Measurements from ENCODE around the gene ZC3HAV1. TPM values are rescaled to one million over a fixed set of nuclear protein-coding genes. Genes with fewer than 3 reads are reported as not detected.

Gene ZC3HAV1
- total and polyA plus RNA-seq, 9 of the 15 experiments (the other 6 are each of a cell fraction or from before 2014, with no cell fraction given) = 11.9 to 40.5 (median 23.9) TPM

- no peak for TF ChIP-seq ZNF280B (CRISPR knock-in tag; IDR thresholded peaks at IDR 0.05)
- TF ChIP-seq CEBPG (CRISPR knock-in tag; IDR thresholded peaks at IDR 0.05) = no peak
- peak; percentile 74 to 85 for TF ChIP-seq CEBPG (tag; conservative IDR thresholded peaks at IDR 0.05 in 1 of 2, IDR thresholded peaks at IDR 0.05 in 1 of 2)
- TF ChIP-seq KDM2B (CRISPR knock-in tag; IDR thresholded peaks at IDR 0.05) = no peak
- TF ChIP-seq HMG20B (CRISPR knock-in tag; IDR thresholded peaks at IDR 0.05) = no peak
- TF ChIP-seq UBTF (IDR thresholded peaks at IDR 0.05; ENCODE audit: borderline replicate concordance in 1 of 2, low read depth in 2 of 2, low read length in 2 of 2) = no peak
- peak; percentile 64; the same call in 1 of the 2 replicates for TF ChIP-seq BCOR (IDR thresholded peaks at IDR 0.05)
- no peak for TF ChIP-seq POLR2G (IDR thresholded peaks at IDR 0.05; ENCODE audit: low read depth, low read length)
- TF ChIP-seq ZSCAN29 (IDR thresholded peaks at IDR 0.05) = no peak
- no peak; the same call in 1 of the 2 replicates for TF ChIP-seq HEY1 (CRISPR knock-in tag; IDR thresholded peaks at IDR 0.05; ENCODE audit: borderline replicate concordance)
- peak; percentile 43 for TF ChIP-seq NFE2L1 (tag; IDR thresholded peaks at IDR 0.05; ENCODE audit: borderline replicate concordance, low read depth)
- TF ChIP-seq ESRRA (IDR thresholded peaks at IDR 0.05; ENCODE audit: borderline replicate concordance, low read depth) = peak; percentile 87; the same call in 1 of the 2 replicates
- TF ChIP-seq MTA1 (IDR thresholded peaks at IDR 0.05; ENCODE audit: borderline replicate concordance) = peak; percentile 83; the same call in 1 of the 2 replicates
- no peak for TF ChIP-seq ZBTB49 (CRISPR knock-in tag; IDR thresholded peaks at IDR 0.05; ENCODE audit: borderline replicate concordance)
- no peak for TF ChIP-seq LARP7 (IDR thresholded peaks at IDR 0.05)
- TF ChIP-seq ZC3H8 (IDR thresholded peaks at IDR 0.05) = 0 out of 2 replicates have a peak, but pooled peaks have one; percentile 6
- no peak for TF ChIP-seq SRSF3 (IDR thresholded peaks at IDR 0.05; ENCODE audit: insufficient read depth, low read length)
- TF ChIP-seq CREB1 (IDR thresholded peaks at IDR 0.05) = no peak; the same call in 1 of the 2 replicates
- no peak; the same call in 1 of the 2 replicates for TF ChIP-seq CREB1 (CRISPR knock-in tag; IDR thresholded peaks at IDR 0.05)
- no peak for TF ChIP-seq ZNF324 (CRISPR knock-in tag; IDR thresholded peaks at IDR 0.05)
- TF ChIP-seq ZFPM2 (CRISPR knock-in tag; IDR thresholded peaks at IDR 0.05) = no peak
- TF ChIP-seq MAFF (IDR thresholded peaks at IDR 0.05; ENCODE audit: low read length) = peak; percentile 98
Observed at GRCh38 chr7:139043823-139044812, 65.4 kb downstream of the ZC3HAV1 start (continued).

Measured in K562 (cell line).